HL-60/S4 (cell line): ENCODE measurements around the gene AJM1.

Experiments
- in situ Hi-C: fragments of 300-500 bp; cut with MboI; formaldehyde crosslinking; loops from 2 replicates; pipeline ENCODE4 v1.14.3; 2022; ENCODE audit warnings: low sequenced_read_pairs

Gene AJM1

GRCh38 chr9:136854113-136854841 lies 12.0 kb downstream of the AJM1 start:
- in situ Hi-C loops: no loop called here

GRCh38 chr9:136854842-136855460 lies 12.7 kb downstream of the AJM1 start:
- in situ Hi-C loops: no loop called here

- in situ Hi-C loops: no loop called here
Observed at GRCh38 chr9:136855461-136856078, 13.3 kb downstream of the AJM1 start.

- in situ Hi-C loops: no loop called here
Observed at GRCh38 chr9:136856079-136856476, 13.8 kb downstream of the AJM1 start.

- in situ Hi-C loops: no loop called here
Observed at GRCh38 chr9:136856541-136857141, 14.4 kb downstream of the AJM1 start.

GRCh38 chr9:136857166-136857565 lies 14.9 kb downstream of the AJM1 start:
- in situ Hi-C loops: no loop called here

- in situ Hi-C loops: no loop called here
Observed at GRCh38 chr9:136857581-136858412, 15.5 kb downstream of the AJM1 start.

- in situ Hi-C loops: no loop called here
Observed at GRCh38 chr9:136858452-136858843, 16.2 kb downstream of the AJM1 start.

- in situ Hi-C loops: no loop called here
Observed at GRCh38 chr9:136858844-136859757, 16.8 kb downstream of the AJM1 start.

- in situ Hi-C loops: no loop called here
Observed at GRCh38 chr9:136860529-136860928, 18.3 kb downstream of the AJM1 start.

GRCh38 chr9:136860933-136861873 lies 18.9 kb downstream of the AJM1 start:
- in situ Hi-C loops: no loop called here

- in situ Hi-C loops: no loop called here
Observed at GRCh38 chr9:136861874-136862457, 19.7 kb downstream of the AJM1 start.

- in situ Hi-C loops: no loop called here
Observed at GRCh38 chr9:136862849-136863622, 20.8 kb downstream of the AJM1 start.

- in situ Hi-C loops: no loop called here
Observed at GRCh38 chr9:136863623-136864273, 21.5 kb downstream of the AJM1 start.

- in situ Hi-C loops: no loop called here
Observed at GRCh38 chr9:136865041-136865767, 22.9 kb downstream of the AJM1 start.

GRCh38 chr9:136865768-136866103 lies 23.5 kb downstream of the AJM1 start:
- in situ Hi-C loops: no loop called here
